Transverse colon (tissue), 3 donors: ENCODE data around the gene GPR153.

Experiments used
- EP300 ChIP-seq: sonication (generic); formaldehyde crosslinking; IDR thresholded peaks from one replicate; pipeline ENCODE4 v1.6.1; 2017; ENCODE audit warnings: antibody characterized with exemption, low read depth
- POLR2A ChIP-seq: fragments of 450-650 bp; IDR thresholded peaks from one replicate; pipeline ENCODE4 v1.6.1; 2016; ENCODE audit warnings: antibody characterized with exemption, mild to moderate bottlenecking, moderate library complexity
- TF ChIP-seq, protein P1 (sequence below), 5 experiments: fragments of 200-600 bp in 3 of 5; fragments of 450-650 bp in 2 of 5; sonication (generic) in 3 of 5; IDR thresholded peaks; 1 replicate in 2 of 5; 2 replicates in 3 of 5; pipeline ENCODE4 v1.5.1; 2016 to 2017; ENCODE audit warnings: antibody characterized with exemption in 5 of 5, inconsistent platforms in 3 of 5, mild to moderate bottlenecking in 2 of 5, moderate library complexity in 1 of 5

DNA sequence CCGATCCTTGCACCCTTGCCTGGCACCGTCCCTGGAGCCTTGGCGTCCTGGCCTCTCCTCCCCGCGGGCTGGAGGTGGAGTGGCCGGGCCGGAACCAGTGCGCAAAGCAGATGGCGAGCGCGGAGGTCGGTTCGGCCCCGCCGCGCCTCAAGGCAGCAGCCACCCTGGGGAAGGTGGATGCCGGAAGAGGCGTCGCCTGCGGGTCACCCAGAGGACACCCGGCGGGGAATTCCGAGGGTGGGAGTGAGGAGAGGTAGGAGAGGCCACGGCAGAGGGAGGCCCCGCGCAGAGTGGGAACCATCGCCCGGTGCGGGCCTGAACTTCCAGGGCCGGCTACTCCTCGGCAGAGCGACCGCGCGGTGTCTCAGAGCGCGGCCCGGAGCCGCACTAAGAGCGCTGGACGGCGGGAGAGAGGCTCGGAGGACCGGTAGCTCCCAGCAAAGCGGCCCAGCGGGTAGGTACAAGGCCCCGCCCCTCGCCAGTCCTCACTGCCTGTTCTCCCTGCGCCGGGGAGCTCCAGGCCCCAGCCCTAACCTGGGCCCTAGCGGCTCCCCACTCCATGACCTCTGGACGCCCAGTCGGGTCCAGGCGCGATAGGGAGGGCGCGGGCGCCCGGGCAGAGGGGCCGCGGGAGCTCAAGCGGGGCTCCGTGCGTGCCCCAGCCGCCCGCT lies 54.9 kb downstream of the GPR153 start, which contains the start of gene RNF207:
- TF ChIP-seq, protein P1, sequence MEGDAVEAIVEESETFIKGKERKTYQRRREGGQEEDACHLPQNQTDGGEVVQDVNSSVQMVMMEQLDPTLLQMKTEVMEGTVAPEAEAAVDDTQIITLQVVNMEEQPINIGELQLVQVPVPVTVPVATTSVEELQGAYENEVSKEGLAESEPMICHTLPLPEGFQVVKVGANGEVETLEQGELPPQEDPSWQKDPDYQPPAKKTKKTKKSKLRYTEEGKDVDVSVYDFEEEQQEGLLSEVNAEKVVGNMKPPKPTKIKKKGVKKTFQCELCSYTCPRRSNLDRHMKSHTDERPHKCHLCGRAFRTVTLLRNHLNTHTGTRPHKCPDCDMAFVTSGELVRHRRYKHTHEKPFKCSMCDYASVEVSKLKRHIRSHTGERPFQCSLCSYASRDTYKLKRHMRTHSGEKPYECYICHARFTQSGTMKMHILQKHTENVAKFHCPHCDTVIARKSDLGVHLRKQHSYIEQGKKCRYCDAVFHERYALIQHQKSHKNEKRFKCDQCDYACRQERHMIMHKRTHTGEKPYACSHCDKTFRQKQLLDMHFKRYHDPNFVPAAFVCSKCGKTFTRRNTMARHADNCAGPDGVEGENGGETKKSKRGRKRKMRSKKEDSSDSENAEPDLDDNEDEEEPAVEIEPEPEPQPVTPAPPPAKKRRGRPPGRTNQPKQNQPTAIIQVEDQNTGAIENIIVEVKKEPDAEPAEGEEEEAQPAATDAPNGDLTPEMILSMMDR (IDR thresholded peaks at IDR 0.05), result no peak
- no peak for TF ChIP-seq EP300
- TF ChIP-seq POLR2A, result peak; percentile 87
